Astrocyte (in vitro differentiated cells and primary cell): ENCODE measurements around the gene JAG2. TPM values are rescaled to one million over a fixed set of nuclear protein-coding genes. Genes with fewer than 3 reads are reported as not detected.

Experiments used
- DNase-seq: peaks from one replicate; pipeline ENCODE4 v3.0.0-alpha.2; 2010; ENCODE audit warnings: low read depth
- FAIRE-seq: peaks from 2 replicates; lab custom pipeline; 2011; peaks lifted over from hg19 to GRCh38; lab: Jason Lieb, UNC
- H2AFZ ChIP-seq: 2 replicates; pipeline ENCODE4 v1.6.0; 2012; ENCODE audit warnings: low read depth, low read length, inconsistent platforms
- H3K27ac ChIP-seq: 2 replicates; pipeline ENCODE4 v1.5.1; 2011; ENCODE audit warnings: low read depth, low read length, inconsistent platforms
- H3K27me3 ChIP-seq: 2 replicates; pipeline ENCODE4 v1.6.0; 2011; ENCODE audit warnings: low read length, inconsistent platforms; ENCODE audit not compliant: insufficient read depth
- H3K36me3 ChIP-seq: 2 replicates; pipeline ENCODE4 v1.5.1; 2011; ENCODE audit warnings: low read length, inconsistent platforms; ENCODE audit not compliant: insufficient read depth
- H3K4me1 ChIP-seq: 2 replicates; pipeline ENCODE4 v1.5.1; 2011; ENCODE audit warnings: low read length, inconsistent platforms; ENCODE audit not compliant: insufficient read depth
- H3K4me2 ChIP-seq: 2 replicates; pipeline ENCODE4 v1.6.0; 2012; ENCODE audit warnings: low read length, inconsistent platforms
- H3K4me3 ChIP-seq: 2 replicates; pipeline ENCODE4 v1.5.1; 2011; ENCODE audit warnings: low read depth, mild to moderate bottlenecking, low read length, inconsistent platforms; ENCODE audit not compliant: insufficient read depth
- H3K79me2 ChIP-seq: 2 replicates; pipeline ENCODE4 v1.6.0; 2012; ENCODE audit warnings: mild to moderate bottlenecking, low read length, inconsistent platforms; ENCODE audit not compliant: insufficient read depth
- H3K9ac ChIP-seq: 2 replicates; pipeline ENCODE4 v1.6.0; 2012; ENCODE audit warnings: mild to moderate bottlenecking, low read length, inconsistent platforms
- H3K9me3 ChIP-seq: 2 replicates; pipeline ENCODE4 v1.5.1; 2012; ENCODE audit warnings: low read depth, mild to moderate bottlenecking, low read length, inconsistent platforms; ENCODE audit not compliant: insufficient read depth
- H4K20me1 ChIP-seq: 2 replicates; pipeline ENCODE4 v1.6.0; 2012; ENCODE audit warnings: low read length, inconsistent platforms; ENCODE audit not compliant: insufficient read depth
- H3K27ac Mint-ChIP-seq: one replicate; pipeline ENCODE4 v1.8.0; 2021; ENCODE audit warnings: mild to moderate bottlenecking, mixed read lengths; ENCODE audit not compliant: unreplicated experiment
- H3K27me3 Mint-ChIP-seq: one replicate; pipeline ENCODE4 v1.8.0; 2021; ENCODE audit warnings: low read depth, mixed read lengths; ENCODE audit not compliant: unreplicated experiment
- H3K36me3 Mint-ChIP-seq: one replicate; pipeline ENCODE4 v1.8.0; 2021; ENCODE audit warnings: low read depth, mixed read lengths; ENCODE audit not compliant: unreplicated experiment
- H3K4me1 Mint-ChIP-seq: one replicate; pipeline ENCODE4 v1.8.0; 2021; ENCODE audit warnings: low read depth, mixed read lengths; ENCODE audit not compliant: unreplicated experiment
- H3K4me3 Mint-ChIP-seq: one replicate; pipeline ENCODE4 v1.8.0; 2021; ENCODE audit warnings: mild to moderate bottlenecking, moderate library complexity, mixed read lengths; ENCODE audit not compliant: unreplicated experiment
- H3K9me3 Mint-ChIP-seq: one replicate; pipeline ENCODE4 v1.8.0; 2021; ENCODE audit warnings: mild to moderate bottlenecking, mixed read lengths; ENCODE audit not compliant: unreplicated experiment
- CTCF ChIP-seq: IDR thresholded peaks from 2 replicates; pipeline ENCODE4 v1.5.1; 2011; ENCODE audit warnings: low read depth, mild to moderate bottlenecking, inconsistent platforms, low read length, moderate library complexity; ENCODE audit not compliant: insufficient read depth
- EZH2 ChIP-seq: IDR thresholded peaks from 2 replicates; pipeline ENCODE4 v1.6.1; 2012; ENCODE audit warnings: mild to moderate bottlenecking, low read length, inconsistent platforms; ENCODE audit not compliant: insufficient read depth
- total RNA-seq: library from RNA; stranded (reverse); gene quantifications from 2 replicates; pipeline ENCODE4 v1.2.1, GENCODE V29; 2021

Gene JAG2
- total RNA-seq, 1 donor from 2014 or later = 6.6 TPM

GRCh38 chr14:105212541-105213300 is 44.1 kb upstream of the JAG2 start:
- H3K9me3 ChIP-seq = no peaks in the 10 kb centered on the region
- no peak overlapping the region for H3K9ac ChIP-seq
- H3K27ac ChIP-seq = no peak overlapping the region

DNA sequence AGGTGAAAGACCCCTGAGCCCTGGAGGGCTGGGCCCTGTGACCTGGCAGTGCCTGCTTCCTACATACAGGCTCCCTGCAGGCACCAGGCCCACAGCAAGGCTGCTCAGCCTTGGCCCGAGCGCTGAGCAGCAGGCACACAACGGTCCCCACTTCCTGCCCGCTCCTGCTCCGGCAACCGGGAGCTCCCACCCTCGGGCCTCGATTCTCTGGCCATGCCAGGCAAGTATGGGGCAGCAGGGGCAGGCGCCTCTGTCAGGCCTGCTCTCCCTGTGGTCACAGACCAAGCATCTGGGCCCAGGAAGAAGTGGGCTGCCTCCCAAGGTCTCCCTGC is 43.1 kb upstream of the JAG2 start:
- TF ChIP-seq CTCF (no peak), EZH2 (no peak)
- no peak overlapping the region for H3K4me3 Mint-ChIP-seq

More at GRCh38 chr14:105212541-105213300, 44.1 kb upstream of the JAG2 start:
- DNase-seq (no peak), FAIRE-seq (no peak)
- Histone ChIP-seq H3K79me2 (peaks cover 11% of the 10 kb centered on the region), H3K27me3 (no peaks in the 10 kb centered on the region), H4K20me1 (peaks cover 30% of the 10 kb centered on the region), H2AFZ (no peak overlapping the region), H3K36me3 (no peaks in the 10 kb centered on the region), H3K4me3 (no peak overlapping the region), H3K4me2 (no peak overlapping the region), H3K4me1 (no peaks in the 10 kb centered on the region)
- H3K36me3 Mint-ChIP-seq = peaks cover 2% of the 10 kb centered on the region
- no peak overlapping the region for H3K4me3 Mint-ChIP-seq
- H3K9me3 Mint-ChIP-seq = no peaks in the 10 kb centered on the region
- H3K27ac Mint-ChIP-seq = no peak overlapping the region
- no peaks in the 10 kb centered on the region for H3K4me1 Mint-ChIP-seq
- TF ChIP-seq EZH2 = no peak
- no peaks in the 10 kb centered on the region for H3K27me3 Mint-ChIP-seq

DNA sequence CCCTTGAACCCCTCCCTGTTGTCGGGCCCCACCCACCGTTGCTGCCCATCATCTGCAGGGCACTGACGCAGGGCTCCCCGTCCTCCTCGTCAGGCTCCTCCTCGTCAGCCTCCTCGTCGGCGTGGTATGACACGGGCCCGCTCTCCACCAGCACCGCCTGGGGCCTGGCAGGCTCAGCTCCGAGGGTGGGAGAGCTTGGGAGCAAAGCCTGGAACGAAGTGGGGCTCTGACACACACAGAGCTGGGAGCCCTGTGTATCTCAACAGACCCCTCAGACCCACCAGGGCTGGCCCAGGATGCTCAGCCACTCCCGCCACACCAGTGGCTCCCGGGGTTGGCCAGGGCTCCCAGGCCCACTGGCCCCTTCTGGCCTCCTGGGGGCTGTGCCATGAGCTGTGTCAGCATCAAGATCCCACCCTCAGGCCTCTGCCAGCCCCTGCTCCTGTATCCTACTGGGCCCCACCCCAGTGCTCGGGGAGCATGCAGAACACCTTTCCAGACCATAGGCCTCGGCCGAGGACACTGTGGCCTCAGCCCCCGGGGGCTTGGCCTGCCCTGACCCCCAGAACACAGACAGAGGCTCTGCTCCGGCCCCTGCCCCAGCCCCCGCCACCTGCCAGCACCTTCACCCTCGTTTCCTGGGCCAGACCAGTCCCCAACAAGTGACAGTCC is 42.6 kb upstream of the JAG2 start:
- FAIRE-seq = no peak
- H3K27me3 ChIP-seq = no peaks in the 10 kb centered on the region
- Mint-ChIP-seq H3K9me3 (no peaks in the 10 kb centered on the region), H3K4me1 (no peaks in the 10 kb centered on the region), H3K36me3 (peaks cover 2% of the 10 kb centered on the region), H3K4me3 (no peak overlapping the region), H3K27me3 (no peaks in the 10 kb centered on the region), H3K27ac (no peak overlapping the region)
- H2AFZ ChIP-seq = no peak overlapping the region
- peaks cover 28% of the 10 kb centered on the region for H4K20me1 ChIP-seq
- no peaks in the 10 kb centered on the region for H3K9me3 ChIP-seq
- H3K9ac ChIP-seq = no peak overlapping the region
- no peak for DNase-seq
- no peak overlapping the region for H3K4me2 ChIP-seq
- H3K79me2 ChIP-seq = peaks cover 11% of the 10 kb centered on the region
- H3K4me1 ChIP-seq = no peaks in the 10 kb centered on the region
- H3K27ac ChIP-seq = no peak overlapping the region
- TF ChIP-seq EZH2 = no peak
- TF ChIP-seq CTCF = no peak
- no peaks in the 10 kb centered on the region for H3K36me3 ChIP-seq
- H3K4me3 ChIP-seq = no peak overlapping the region

More for the DNA sequence above, 43.1 kb upstream of the JAG2 start:
- no peak overlapping the region for H2AFZ ChIP-seq
- H3K9me3 ChIP-seq = no peaks in the 10 kb centered on the region
- Mint-ChIP-seq H3K4me1 (no peaks in the 10 kb centered on the region), H3K27me3 (no peaks in the 10 kb centered on the region), H3K36me3 (peaks cover 2% of the 10 kb centered on the region), H3K9me3 (no peaks in the 10 kb centered on the region), H3K27ac (no peak overlapping the region)
- no peaks in the 10 kb centered on the region for H3K4me1 ChIP-seq
- peaks cover 30% of the 10 kb centered on the region for H4K20me1 ChIP-seq
- H3K4me3 ChIP-seq = no peak overlapping the region
- peaks cover 11% of the 10 kb centered on the region for H3K79me2 ChIP-seq
- no peak overlapping the region for H3K9ac ChIP-seq
- FAIRE-seq = no peak
- H3K4me2 ChIP-seq = no peak overlapping the region
- no peaks in the 10 kb centered on the region for H3K36me3 ChIP-seq
- H3K27ac ChIP-seq = no peak overlapping the region
- DNase-seq = no peak
- no peaks in the 10 kb centered on the region for H3K27me3 ChIP-seq
